Stimulated activated CD8-positive, alpha-beta memory T cell treated with anti-CD3 and anti-CD28 coated beads, Interleukin-4, amount 100 ng/mL, for 1 hour (primary cell): Measurements from ENCODE around the gene TTC7B.

ENCODE experiments used
- DNase-seq, 2 donors: peaks; one replicate each; pipeline ENCODE4 v3.0.0-alpha.2; 2020; ENCODE audit warnings: low read depth in 2 of 2, low spot score in 1 of 2

Gene TTC7B

GRCh38 chr14:90603336-90603735 lies 212.9 kb downstream of the TTC7B start:
- DNase-seq, result no peak

GRCh38 chr14:90602088-90602687 lies 214.0 kb downstream of the TTC7B start:
- no peak for DNase-seq

GRCh38 chr14:90601563-90601962 lies 214.7 kb downstream of the TTC7B start:
- DNase-seq, result no peak

- no peak for DNase-seq
These were observed 215.6 kb downstream of the TTC7B start for GRCh38 chr14:90600619-90601018.

GRCh38 chr14:90599748-90600507 lies 216.3 kb downstream of the TTC7B start:
- DNase-seq, result no peak

- no peak for DNase-seq
These were observed 216.9 kb downstream of the TTC7B start for GRCh38 chr14:90599339-90599738.

GRCh38 chr14:90597961-90598360 lies 218.3 kb downstream of the TTC7B start:
- no peak for DNase-seq

- no peak for DNase-seq
These were observed 219.5 kb downstream of the TTC7B start for GRCh38 chr14:90596733-90597132.

- no peak for DNase-seq
These were observed 222.8 kb downstream of the TTC7B start for GRCh38 chr14:90593254-90594040.

GRCh38 chr14:90592655-90593054 lies 223.6 kb downstream of the TTC7B start:
- no peak for DNase-seq

GRCh38 chr14:90587918-90588317 lies 228.3 kb downstream of the TTC7B start:
- DNase-seq, result no peak

- DNase-seq, result no peak
These were observed 228.8 kb downstream of the TTC7B start for GRCh38 chr14:90587252-90587910.

- DNase-seq, result no peak
These were observed 231.1 kb downstream of the TTC7B start for GRCh38 chr14:90585106-90585505.

GRCh38 chr14:90583916-90584605 lies 232.2 kb downstream of the TTC7B start:
- DNase-seq, result no peak

- DNase-seq, result no peak
These were observed 232.8 kb downstream of the TTC7B start for GRCh38 chr14:90583427-90583826.

- no peak for DNase-seq
These were observed 234.1 kb downstream of the TTC7B start for GRCh38 chr14:90582166-90582565.

- DNase-seq, result no peak
These were observed 234.5 kb downstream of the TTC7B start for GRCh38 chr14:90581745-90582144.

- no peak for DNase-seq
These were observed 235.6 kb downstream of the TTC7B start for GRCh38 chr14:90580377-90581335.

GRCh38 chr14:90579816-90580215 lies 236.4 kb downstream of the TTC7B start:
- DNase-seq, result no peak

GRCh38 chr14:90579088-90579487 lies 237.1 kb downstream of the TTC7B start:
- DNase-seq, result no peak
